Measurements from ENCODE around the gene CEP170B.
"Not testable (repeated sequence)": the region's sequence is repeated elsewhere in the genome, so short reads cannot be mapped to it uniquely, and the experiment has no call there.

CEP170B gene

GRCh38 chr14:104919152-104919992 is 54.3 kb downstream of the CEP170B start:
- not testable (repeated sequence) for DNase-seq

GRCh38 chr14:104919993-104920315 is 54.9 kb downstream of the CEP170B start:
- DNase-seq: no peak

GRCh38 chr14:104923640-104924420 is 58.8 kb downstream of the CEP170B start:
- no peak for DNase-seq

- no peak for DNase-seq
Measured at GRCh38 chr14:104924421-104925213, 59.5 kb downstream of the CEP170B start, which contains the start of gene PLD4. TSS of gene PLD4 (plus strand) at chr14:104924879. CDS start at chr14:104927141, 2,262 bp downstream.

- DNase-seq: no peak
Measured at GRCh38 chr14:104925214-104925854, 60.3 kb downstream of the CEP170B start.

- DNase-seq: no peak
Measured at GRCh38 chr14:104925855-104926609, 61.0 kb downstream of the CEP170B start.

GRCh38 chr14:104926619-104927431 is 61.8 kb downstream of the CEP170B start:
- no peak for DNase-seq

- no peak for DNase-seq
Measured at GRCh38 chr14:104927432-104927816, 62.4 kb downstream of the CEP170B start.

- no peak for DNase-seq
Measured at GRCh38 chr14:104927901-104928300, 62.8 kb downstream of the CEP170B start.

GRCh38 chr14:104928391-104929133 is 63.5 kb downstream of the CEP170B start:
- DNase-seq: peak; percentile 14

GRCh38 chr14:104929268-104930230 is 64.5 kb downstream of the CEP170B start:
- no peak for DNase-seq

GRCh38 chr14:104930526-104931303 is 65.6 kb downstream of the CEP170B start:
- DNase-seq: peak; percentile 54

GRCh38 chr14:104931304-104931770 is 66.3 kb downstream of the CEP170B start:
- peak; percentile 63 for DNase-seq

- peak; percentile 71 for DNase-seq
Measured at GRCh38 chr14:104931771-104932675, 67.0 kb downstream of the CEP170B start.

GRCh38 chr14:104932676-104933631 is 67.9 kb downstream of the CEP170B start:
- DNase-seq: peak; percentile 90

Data from retina (tissue), 1 donor.